Tibial nerve (tissue), 4 donors: Measurements from ENCODE around the gene CENPF.

ENCODE experiments used
- CTCF ChIP-seq, 5 experiments: fragments of 200-600 bp in 3 of 5; fragments of 450-650 bp in 2 of 5; sonication (generic) in 3 of 5; IDR thresholded peaks; one replicate each; pipeline ENCODE4 v1.5.1; 2016 to 2019; ENCODE audit warnings: antibody characterized with exemption in 5 of 5, mild to moderate bottlenecking in 3 of 5, moderate library complexity in 2 of 5
- EP300 ChIP-seq, 2 donors: sonication (generic); formaldehyde crosslinking; IDR thresholded peaks; one replicate each; pipeline ENCODE4 v1.6.1; 2017; ENCODE audit warnings: antibody characterized with exemption in 2 of 2, mild to moderate bottlenecking in 1 of 2

DNA sequence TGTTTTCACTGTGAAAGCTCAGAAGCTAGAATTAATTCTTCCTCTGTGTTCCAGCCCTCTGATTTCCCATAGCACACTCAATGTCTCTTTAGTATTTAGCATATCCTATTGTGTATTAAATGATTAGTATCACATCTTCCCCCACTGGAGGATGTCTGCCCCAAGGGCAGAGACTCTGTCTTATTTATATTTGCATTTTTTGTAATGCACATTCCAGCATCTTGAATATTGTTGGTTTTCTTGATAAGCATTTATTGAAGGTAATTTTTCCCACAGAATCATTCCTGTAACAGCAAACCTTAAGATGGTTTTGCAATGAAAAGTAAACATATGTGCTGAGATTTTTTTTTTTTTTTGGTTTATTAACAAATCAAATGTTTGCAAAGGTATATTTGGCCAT lies 34.1 kb downstream of the CENPF start:
- no peak for TF ChIP-seq CTCF (IDR thresholded peaks at IDR 0.05)
- no peak for TF ChIP-seq EP300 (IDR thresholded peaks at IDR 0.05)
